Tibial nerve (tissue), 4 donors: ENCODE measurements around the gene YARS1. TPM values are rescaled to one million over a fixed set of nuclear protein-coding genes. Genes with fewer than 3 reads are reported as not detected.

Experiments
- DNase-seq, 2 donors: peaks; one replicate each; pipeline ENCODE4 v3.0.0-alpha.2; 2019; ENCODE audit warnings: low spot score in 2 of 2
- H3K27ac ChIP-seq, 4 donors: fragments of 200-600 bp; sonication (generic) in 3 of 4; one replicate each; pipeline ENCODE4 v1.5.1; 2017 to 2019; ENCODE audit warnings: mild to moderate bottlenecking in 1 of 4
- H3K27me3 ChIP-seq, 2 donors: fragments of 200-600 bp; sonication (generic) in 1 of 2; one replicate each; pipeline versions ENCODE4 v1.5.1 to v1.6.0; 2017 to 2019
- H3K36me3 ChIP-seq, 3 donors: fragments of 200-600 bp; sonication (generic); one replicate each; pipeline ENCODE4 v1.5.1; 2018 to 2019
- H3K4me1 ChIP-seq, 4 donors: fragments of 200-600 bp; sonication (generic) in 3 of 4; one replicate each; pipeline ENCODE4 v1.5.1; 2017 to 2019
- H3K4me3 ChIP-seq, 4 donors: fragments of 200-600 bp; sonication (generic) in 3 of 4; one replicate each; pipeline ENCODE4 v1.5.1; 2017 to 2019; ENCODE audit warnings: mild to moderate bottlenecking in 1 of 4, moderate library complexity in 1 of 4
- H3K9me3 ChIP-seq, 4 donors: fragments of 200-600 bp; sonication (generic) in 3 of 4; one replicate each; pipeline ENCODE4 v1.5.1; 2017 to 2019
- CTCF ChIP-seq, 5 experiments: fragments of 200-600 bp in 3 of 5; fragments of 450-650 bp in 2 of 5; sonication (generic) in 3 of 5; IDR thresholded peaks; one replicate each; pipeline ENCODE4 v1.5.1; 2016 to 2019; ENCODE audit warnings: antibody characterized with exemption in 5 of 5, mild to moderate bottlenecking in 3 of 5, moderate library complexity in 2 of 5
- EP300 ChIP-seq, 2 donors: sonication (generic); formaldehyde crosslinking; IDR thresholded peaks; one replicate each; pipeline ENCODE4 v1.6.1; 2017; ENCODE audit warnings: antibody characterized with exemption in 2 of 2, mild to moderate bottlenecking in 1 of 2
- POLR2A ChIP-seq, 2 donors: fragments of 450-650 bp; IDR thresholded peaks; one replicate each; pipeline ENCODE4 v1.6.1; 2017; ENCODE audit warnings: antibody characterized with exemption in 2 of 2, mild to moderate bottlenecking in 2 of 2, moderate library complexity in 2 of 2
- WGBS, 2 donors: methylation state at CpG; one replicate each; pipeline ENCODE4 v1.1.5; 2018; 5-methylcytosine and 5-hydroxymethylcytosine counted together
- total RNA-seq, 4 donors: library from RNA; depleted of rRNA; stranded (reverse); fragments of >200 nt; gene quantifications; one replicate each; pipeline ENCODE4 v1.1.0, GENCODE V29; 2016

The YARS1 gene
- total RNA-seq, 4 donors from 2014 or later: 29.0 to 80.7 (median 50.2) TPM

GRCh38 chr1:32779242-32779641, 37.9 kb downstream of the YARS1 start:
- no peak for DNase-seq
- Histone ChIP-seq H3K36me3 (peaks cover 0 to 99% (median 12%) of the 10 kb centered on the region in 3 donors), H3K4me3 (no peak overlapping the region), H3K27ac (no peak overlapping the region), H3K9me3 (no peaks in the 10 kb centered on the region), H3K27me3 (no peaks in the 10 kb centered on the region), H3K4me1 (peaks cover 0 to 10% (median 0%) of the 10 kb centered on the region in 4 donors)
- WGBS, 2 donors: 93 to 97% methylated on average over 5 of the region's 5 CpGs
- TF ChIP-seq POLR2A (IDR thresholded peaks at IDR 0.05): no peak
- TF ChIP-seq CTCF (IDR thresholded peaks at IDR 0.05): no peak
- no peak for TF ChIP-seq EP300 (IDR thresholded peaks at IDR 0.05)

- WGBS, 2 donors: 74 to 79% methylated on average over 13 of the region's 13 CpGs
- Histone ChIP-seq H3K27ac (peak overlapping the region in 2 of 4 donors; percentile 24 to 26), H3K27me3 (no peaks in the 10 kb centered on the region), H3K9me3 (no peaks in the 10 kb centered on the region), H3K36me3 (peaks cover 0 to 78% (median 5%) of the 10 kb centered on the region in 3 donors), H3K4me1 (peaks cover 0 to 24% (median 4%) of the 10 kb centered on the region in 4 donors), H3K4me3 (no peak overlapping the region)
- no peak for DNase-seq
- no peak for TF ChIP-seq POLR2A (IDR thresholded peaks at IDR 0.05)
- no peak for TF ChIP-seq EP300 (IDR thresholded peaks at IDR 0.05)
- no peak for TF ChIP-seq CTCF (IDR thresholded peaks at IDR 0.05)
Measured at GRCh38 chr1:32775640-32776337, 41.4 kb downstream of the YARS1 start.

GRCh38 chr1:32774950-32775634, 42.1 kb downstream of the YARS1 start:
- Histone ChIP-seq H3K4me1 (peaks cover 0 to 27% (median 4%) of the 10 kb centered on the region in 4 donors), H3K36me3 (peaks cover 0 to 78% (median 5%) of the 10 kb centered on the region in 3 donors), H3K9me3 (no peaks in the 10 kb centered on the region), H3K4me3 (no peak overlapping the region), H3K27me3 (no peaks in the 10 kb centered on the region), H3K27ac (peak overlapping the region in 2 of 4 donors; percentile 24 to 26)
- TF ChIP-seq POLR2A (IDR thresholded peaks at IDR 0.05) (no peak), CTCF (IDR thresholded peaks at IDR 0.05) (no peak), EP300 (IDR thresholded peaks at IDR 0.05) (no peak)
- 40 to 49% methylated on average over 2 of the region's 2 CpGs for WGBS, 2 donors
- DNase-seq: no peak

GRCh38 chr1:32774464-32774808, 42.7 kb downstream of the YARS1 start:
- DNase-seq: no peak
- no peak for TF ChIP-seq CTCF (IDR thresholded peaks at IDR 0.05)
- no peak for TF ChIP-seq EP300 (IDR thresholded peaks at IDR 0.05)
- no peak for TF ChIP-seq POLR2A (IDR thresholded peaks at IDR 0.05)
- Histone ChIP-seq H3K9me3 (no peaks in the 10 kb centered on the region), H3K4me3 (no peak overlapping the region), H3K27me3 (no peaks in the 10 kb centered on the region), H3K36me3 (peaks cover 0 to 77% (median 5%) of the 10 kb centered on the region in 3 donors), H3K27ac (no peak overlapping the region), H3K4me1 (peaks cover 0 to 34% (median 4%) of the 10 kb centered on the region in 4 donors)
